GM19035 (cell line): ENCODE measurements around the gene KIAA1217.

ENCODE experiments used
- ATAC-seq: cut with Tn5 transposase; IDR thresholded peaks from one replicate; pipeline ENCODE4 v1.9.1; 2021; ENCODE audit not compliant: unreplicated experiment

Gene KIAA1217

GRCh38 chr10:24288581-24288980, 79.6 kb downstream of the KIAA1217 start:
- no peak for ATAC-seq

- ATAC-seq = no peak
Observed at GRCh38 chr10:24289235-24289634, 80.3 kb downstream of the KIAA1217 start.

- no peak for ATAC-seq
Observed at GRCh38 chr10:24292304-24293293, 83.7 kb downstream of the KIAA1217 start.

DNA sequence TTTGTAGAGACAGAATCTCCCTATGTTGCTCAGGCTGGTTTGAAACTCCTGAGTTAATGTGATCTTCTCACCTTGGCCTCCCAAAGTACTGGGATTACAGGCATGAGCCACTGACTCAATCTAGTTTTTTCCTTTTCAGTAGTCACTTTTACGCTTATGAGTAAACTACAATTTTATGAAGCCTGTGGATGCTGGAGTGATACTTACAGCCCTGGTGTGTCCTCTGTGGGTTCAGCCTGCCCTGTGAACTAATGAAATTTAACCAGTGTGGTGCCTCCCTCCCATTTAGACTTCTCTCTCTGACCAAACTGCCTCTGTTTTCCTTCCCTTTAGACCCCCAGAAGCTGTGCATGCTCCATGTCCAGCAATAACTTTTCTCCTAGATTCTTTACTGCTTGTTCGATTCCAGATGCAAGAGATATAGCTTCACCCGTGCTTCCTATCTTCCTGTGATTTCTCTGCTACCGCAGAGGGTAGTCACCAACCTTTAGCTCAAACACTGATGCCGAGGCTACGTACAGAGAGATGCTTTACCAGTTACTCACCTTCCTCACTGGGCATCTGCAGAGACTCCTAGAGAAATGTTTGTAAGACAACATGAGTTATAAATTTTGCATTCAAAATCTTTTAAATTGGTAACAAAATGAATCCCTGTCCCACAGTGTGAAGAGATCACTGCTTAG, 90.8 kb downstream of the KIAA1217 start:
- ATAC-seq = no peak

DNA sequence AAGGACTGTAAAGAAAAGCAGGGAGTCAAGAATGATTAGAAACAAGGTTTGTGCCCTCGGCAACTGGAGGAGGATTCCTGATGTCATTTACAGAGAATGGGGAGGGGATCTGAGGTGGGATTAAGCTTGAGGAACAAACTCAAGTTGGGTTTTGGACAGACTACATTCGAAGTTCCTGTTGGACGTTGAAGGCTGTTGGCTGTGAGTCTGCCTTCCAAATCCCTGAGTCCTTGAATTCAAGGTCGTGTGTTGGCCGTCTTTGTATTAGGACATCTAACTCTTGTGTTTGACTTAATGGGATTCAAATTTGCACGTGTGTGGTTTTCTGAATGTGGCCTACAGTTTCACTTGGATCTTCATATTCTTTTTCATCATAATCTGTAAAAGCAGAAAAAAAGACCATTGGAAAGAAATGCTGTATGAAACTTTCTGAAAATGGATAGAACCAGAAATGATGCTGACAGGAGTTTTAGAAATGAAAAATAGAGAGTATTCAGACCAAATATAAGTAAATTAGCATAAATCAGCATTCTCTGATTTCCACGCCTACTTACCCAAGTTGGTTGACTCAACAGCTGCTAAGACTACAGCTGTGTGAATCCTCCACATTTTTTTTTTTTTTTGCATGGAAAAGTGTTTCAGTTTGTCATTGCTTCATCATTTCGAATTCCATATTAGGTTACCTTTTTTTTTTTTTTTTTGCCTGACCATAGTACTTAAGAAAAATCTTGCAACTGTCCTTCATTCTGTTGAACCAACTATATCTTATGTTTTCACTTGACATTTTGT, 94.8 kb downstream of the KIAA1217 start:
- ATAC-seq = no peak

DNA sequence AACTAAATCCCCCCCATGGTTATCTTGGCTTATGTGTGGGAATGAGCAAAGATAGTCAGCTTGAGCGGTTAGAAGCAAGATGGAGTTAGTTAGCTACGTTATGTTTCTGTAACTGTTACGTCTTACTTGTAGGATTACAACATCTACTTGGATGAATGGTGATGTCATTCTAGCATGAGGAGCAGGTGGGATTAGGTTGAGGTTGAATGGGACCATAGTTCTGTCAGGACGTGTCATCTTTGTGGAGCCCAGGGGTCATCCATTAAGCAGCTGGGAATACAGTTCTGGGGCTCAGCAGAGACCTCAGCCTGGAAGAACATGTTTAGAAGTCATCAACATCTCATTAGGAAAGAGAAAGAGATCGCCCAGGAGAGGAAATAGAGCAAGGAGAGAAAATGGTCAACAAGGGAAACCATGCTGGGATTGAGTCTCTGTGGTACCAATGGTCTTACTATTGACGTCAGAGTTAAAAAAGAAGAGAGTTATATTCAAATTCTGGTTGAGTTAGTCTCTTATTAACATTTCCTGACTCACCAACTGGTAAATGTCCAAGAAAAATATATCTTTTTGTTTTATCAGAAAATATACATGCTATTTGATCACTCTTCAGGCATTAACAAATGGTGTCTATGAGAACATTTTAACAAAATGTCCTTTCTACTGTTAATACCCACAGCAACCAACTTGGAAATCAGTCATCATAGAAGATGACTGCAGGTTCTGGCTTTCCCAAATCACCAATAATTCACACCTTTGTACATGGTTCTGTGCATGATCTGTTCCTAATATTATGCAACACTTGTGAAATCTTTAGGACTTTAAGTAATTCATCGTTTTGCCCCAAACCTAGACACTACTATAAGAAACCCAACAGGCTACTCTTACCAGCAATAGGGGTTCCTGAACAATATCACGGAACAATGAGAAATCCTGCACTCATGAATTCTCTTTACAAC, 96.9 kb downstream of the KIAA1217 start:
- ATAC-seq = no peak

DNA sequence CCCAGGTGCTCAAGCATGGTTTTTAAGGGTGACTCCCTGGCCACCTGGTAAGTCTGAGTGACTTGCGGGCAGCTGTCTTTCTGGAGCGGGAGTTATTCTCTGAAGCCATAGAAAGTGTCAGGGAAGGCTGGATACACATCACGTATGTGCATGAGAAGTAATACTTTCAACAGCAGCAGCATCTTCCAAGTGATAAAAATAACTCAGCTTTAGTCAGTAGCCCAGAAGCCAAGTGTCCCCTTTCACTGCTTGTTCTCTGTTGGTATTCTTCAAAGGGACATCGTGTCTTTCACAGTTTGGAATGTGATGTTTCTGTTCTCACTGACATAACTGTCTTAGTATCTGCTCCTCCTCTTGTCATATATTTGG, 97.6 kb downstream of the KIAA1217 start:
- no peak for ATAC-seq

DNA sequence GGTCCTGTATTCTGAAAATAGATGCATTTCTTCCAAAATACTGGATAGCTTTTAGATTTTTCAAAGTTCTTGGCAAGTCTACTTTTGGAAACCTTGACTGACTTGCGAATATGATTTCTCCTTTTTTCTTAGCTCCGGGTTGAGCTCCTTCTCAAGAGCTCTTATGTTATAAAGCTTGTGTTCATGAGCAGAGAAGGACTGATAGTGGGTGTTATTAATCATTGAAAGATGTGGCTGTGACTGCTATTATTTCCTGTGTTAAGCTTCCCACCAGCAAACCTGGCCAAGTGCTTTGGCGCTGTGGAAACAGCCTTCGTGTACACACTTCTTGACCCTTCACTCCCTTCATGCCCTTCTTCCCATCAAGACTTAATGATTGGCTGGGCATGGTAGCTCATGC, 98.2 kb downstream of the KIAA1217 start:
- no peak for ATAC-seq

DNA sequence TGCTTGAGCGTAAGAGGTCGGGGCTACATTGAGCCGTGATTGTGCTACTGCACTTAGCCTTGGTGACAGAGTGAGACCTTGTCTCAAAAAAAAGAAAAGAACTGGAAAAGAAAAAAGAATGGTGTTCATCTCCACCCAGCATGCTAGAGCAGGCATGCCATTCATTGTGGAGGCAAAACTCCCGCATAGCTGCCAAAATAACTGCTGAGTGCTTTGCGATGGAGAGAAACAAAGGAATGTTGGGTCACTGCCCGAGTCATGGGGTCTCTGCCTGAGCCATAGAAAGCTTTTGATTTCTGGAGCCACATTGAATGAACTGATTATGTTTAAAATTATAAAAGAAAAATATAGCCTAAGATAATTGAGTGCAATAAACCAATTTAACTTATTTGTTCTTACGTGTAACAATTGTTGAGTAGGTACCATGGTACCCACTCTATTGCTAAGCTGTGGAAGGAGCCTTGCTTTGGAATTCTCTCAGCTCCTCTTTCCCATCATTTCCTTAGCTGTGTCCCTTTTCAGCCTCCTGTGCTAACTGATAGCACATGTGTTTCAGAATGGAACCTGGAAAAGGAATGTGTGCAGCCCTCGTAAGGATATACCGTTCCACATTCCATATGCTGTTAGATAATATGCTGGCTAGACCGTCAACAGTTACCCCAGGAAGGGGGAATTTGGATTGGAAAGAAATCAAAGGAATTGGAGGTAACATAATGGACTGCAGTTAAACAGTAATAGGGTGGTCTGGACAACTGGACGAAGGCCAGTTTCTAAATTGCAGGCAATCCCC, 99.0 kb downstream of the KIAA1217 start:
- ATAC-seq = no peak

DNA sequence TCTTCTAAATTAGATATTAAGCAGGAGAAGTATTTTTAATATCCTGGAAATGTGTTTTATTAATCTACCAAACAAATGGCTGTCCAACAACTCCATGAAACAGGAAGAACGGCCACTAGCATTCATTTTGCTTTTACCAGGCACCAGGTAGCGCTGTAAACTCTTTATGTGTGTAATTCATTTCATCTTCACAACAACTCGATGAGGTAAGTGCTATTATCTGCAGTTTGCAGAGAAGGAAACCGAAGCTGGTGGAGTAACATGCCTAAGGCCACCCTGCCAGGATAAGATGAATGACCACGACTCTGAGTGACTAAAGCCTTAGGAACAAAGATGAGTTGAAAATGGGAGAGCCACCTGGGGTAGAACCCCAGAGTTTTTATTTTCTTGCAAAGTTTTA, 101.2 kb downstream of the KIAA1217 start:
- no peak for ATAC-seq

- ATAC-seq = no peak
Observed at GRCh38 chr10:24311888-24312287, 103.0 kb downstream of the KIAA1217 start.

DNA sequence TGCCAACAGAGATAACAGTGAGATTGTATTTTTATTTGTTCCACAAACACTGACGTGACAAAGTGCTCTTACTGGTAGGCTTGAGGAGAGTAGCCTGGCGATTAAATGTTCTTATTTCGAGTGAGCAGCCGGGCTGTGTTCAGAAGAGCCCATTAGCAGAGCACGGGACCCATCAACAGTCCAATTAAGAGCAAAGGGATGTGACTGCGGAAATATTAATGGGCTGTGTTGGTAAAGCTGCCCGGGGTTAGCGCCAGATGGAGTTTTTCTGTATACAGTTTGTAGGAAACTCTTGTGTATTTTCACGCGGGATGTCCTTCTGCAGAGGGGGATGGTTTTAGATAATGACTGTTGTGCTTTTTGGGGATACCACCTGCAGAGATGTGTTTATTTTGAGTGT, 104.3 kb downstream of the KIAA1217 start:
- ATAC-seq = no peak

- ATAC-seq = no peak
Observed at GRCh38 chr10:24315211-24315610, 106.3 kb downstream of the KIAA1217 start.

- no peak for ATAC-seq
Observed at GRCh38 chr10:24318517-24318916, 109.6 kb downstream of the KIAA1217 start.

DNA sequence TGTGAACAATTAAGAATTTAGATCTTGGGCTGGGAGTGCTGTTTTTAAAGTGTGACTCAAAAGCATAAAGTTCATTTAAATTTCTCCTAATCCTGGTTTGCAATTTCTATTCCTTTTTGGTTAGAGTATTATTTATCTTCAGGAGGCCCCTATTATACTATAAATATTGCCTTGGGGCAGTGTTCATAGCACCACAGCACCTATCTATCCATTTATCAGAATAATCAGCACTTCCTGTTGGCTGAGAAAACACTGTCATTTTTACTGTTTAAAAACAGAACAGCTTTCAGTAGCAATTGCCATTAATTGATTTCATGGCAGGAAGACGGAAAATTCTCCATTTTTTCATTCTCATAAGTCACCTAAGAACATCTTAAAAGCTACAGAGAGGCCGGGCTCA, 111.4 kb downstream of the KIAA1217 start:
- no peak for ATAC-seq

DNA sequence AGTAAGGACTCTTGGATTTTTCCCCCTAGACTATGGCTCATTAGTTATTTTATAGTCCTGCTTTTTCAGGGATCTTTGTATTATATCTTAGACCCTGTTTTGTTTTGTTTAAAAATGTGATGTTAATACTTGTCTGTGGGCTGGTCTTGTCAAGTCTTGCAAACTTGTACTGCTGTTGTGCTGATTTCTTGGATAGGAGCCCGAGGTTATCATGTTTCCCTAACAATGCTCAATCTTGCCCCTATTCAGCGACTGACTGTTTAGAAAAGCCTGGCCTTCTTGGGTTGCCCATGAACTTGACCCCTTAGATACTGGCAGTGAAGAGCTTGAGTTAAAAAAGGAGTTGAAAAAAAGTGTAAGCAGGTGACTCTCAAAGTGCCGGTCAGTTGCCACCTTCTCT, 115.7 kb downstream of the KIAA1217 start:
- ATAC-seq = no peak

DNA sequence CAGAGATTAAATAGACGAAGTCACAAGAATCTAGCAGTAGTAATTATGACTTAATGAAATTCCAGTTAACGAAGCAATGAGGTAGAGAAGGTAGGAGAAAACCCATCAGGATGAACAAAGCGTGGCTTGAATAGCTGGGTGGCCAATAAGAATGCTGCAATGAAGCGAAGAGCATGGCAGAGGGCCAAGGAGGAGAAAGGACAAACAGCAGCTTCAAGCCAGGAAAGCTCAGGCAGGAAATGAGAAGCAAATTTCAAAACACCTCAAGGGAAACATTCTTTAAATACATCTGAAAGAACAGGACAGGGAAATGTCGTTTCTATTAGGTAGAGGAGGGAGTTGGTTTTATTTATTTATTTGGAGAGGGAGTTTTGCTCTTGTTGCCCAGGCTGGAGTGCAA, 122.5 kb downstream of the KIAA1217 start:
- no peak for ATAC-seq

DNA sequence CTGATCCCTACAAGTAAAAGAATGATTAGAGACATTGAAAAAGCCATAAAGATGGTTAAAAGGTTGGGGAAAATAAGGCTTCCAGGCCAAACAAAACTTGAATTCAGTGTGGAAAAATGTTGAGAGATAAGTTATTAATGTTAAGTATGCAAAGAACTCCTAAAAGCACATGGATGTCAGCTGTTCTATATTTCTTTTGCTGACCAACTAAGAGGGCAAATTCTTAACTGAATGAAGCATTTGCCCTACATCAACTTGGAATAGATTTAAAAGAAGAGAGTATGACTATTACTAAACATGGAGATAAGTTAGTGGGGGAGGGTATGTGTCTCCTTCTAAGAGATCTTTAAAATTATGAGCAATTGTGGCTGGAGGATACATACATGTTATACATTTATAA, 124.8 kb downstream of the KIAA1217 start:
- ATAC-seq = no peak

DNA sequence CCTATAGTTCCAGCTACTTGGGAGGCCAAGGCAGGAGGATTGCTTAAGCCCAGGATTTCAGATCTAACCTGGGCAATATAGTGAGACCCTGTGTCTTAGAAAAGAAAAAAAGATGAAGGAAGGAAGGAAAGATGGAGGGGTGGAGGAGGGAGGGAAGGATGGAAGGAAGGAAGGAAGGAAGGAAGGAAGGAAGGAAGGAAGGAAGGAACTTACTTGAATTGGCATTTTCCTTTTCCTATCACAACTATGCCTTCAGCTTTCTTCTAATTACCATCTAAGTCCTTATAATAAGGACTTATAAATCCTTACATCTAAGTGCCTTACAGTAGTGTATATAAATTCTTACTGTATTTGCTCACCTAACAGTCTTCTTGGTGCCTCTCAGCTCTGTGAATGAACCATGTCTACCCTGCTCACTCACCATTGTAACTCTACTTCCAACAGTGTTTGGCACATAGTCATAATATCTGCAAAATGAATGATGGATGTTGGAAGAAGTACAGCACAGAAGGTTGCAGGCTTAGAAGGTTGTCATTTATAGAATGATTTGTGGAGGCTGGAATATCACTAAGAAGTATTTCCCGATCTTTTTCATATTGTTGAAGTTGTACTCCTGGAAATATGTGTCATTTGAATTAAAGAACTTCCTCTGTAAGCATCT, 125.5 kb downstream of the KIAA1217 start:
- no peak for ATAC-seq
